ENCODE measurements around the gene TSPOAP1.

- TF ChIP-seq CTCF (IDR thresholded peaks at IDR 0.05) (peak in 2 of 3 experiments; percentile 40 to 41), POLR2A (IDR thresholded peaks at IDR 0.05) (no peak)
Measured at GRCh38 chr17:58317421-58318064, 11.1 kb downstream of the TSPOAP1 start.

All from testis (tissue), 2 donors.